DND-41 (cell line): ENCODE results near the gene CARD18.

Experiments
- EZH2 ChIP-seq: IDR thresholded peaks from 3 replicates; pipeline ENCODE4 v1.6.1; 2012; ENCODE audit warnings: borderline replicate concordance, low read depth, mild to moderate bottlenecking, moderate library complexity, low read length, inconsistent platforms; ENCODE audit not compliant: severe bottlenecking
- TF ChIP-seq, protein P1 (sequence below): IDR thresholded peaks from 2 replicates; pipeline ENCODE4 v1.5.1; 2012; ENCODE audit warnings: borderline replicate concordance, low read length, moderate library complexity, mild to moderate bottlenecking; ENCODE audit not compliant: poor library complexity, severe bottlenecking; ENCODE audit errors: extremely low read depth

DNA sequence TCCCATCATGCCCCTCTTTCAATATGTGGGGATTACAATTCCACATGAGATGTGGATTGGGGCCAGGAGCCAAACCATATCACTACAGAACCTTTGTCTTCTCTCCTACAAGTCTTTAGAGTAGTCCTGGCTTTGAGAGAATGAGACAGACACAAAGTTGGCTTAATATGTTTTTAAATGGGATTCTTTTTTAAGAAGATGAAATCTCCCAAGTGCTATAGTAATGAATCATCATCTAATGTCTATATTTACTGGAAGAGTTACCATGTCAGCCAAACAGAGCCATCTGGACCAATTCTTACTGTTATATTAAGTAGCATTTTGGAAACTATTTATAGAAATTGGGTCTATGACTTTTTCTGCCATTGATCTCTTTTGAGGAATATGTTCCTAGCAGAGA is 38.1 kb upstream of the CARD18 start:
- TF ChIP-seq, protein P1, sequence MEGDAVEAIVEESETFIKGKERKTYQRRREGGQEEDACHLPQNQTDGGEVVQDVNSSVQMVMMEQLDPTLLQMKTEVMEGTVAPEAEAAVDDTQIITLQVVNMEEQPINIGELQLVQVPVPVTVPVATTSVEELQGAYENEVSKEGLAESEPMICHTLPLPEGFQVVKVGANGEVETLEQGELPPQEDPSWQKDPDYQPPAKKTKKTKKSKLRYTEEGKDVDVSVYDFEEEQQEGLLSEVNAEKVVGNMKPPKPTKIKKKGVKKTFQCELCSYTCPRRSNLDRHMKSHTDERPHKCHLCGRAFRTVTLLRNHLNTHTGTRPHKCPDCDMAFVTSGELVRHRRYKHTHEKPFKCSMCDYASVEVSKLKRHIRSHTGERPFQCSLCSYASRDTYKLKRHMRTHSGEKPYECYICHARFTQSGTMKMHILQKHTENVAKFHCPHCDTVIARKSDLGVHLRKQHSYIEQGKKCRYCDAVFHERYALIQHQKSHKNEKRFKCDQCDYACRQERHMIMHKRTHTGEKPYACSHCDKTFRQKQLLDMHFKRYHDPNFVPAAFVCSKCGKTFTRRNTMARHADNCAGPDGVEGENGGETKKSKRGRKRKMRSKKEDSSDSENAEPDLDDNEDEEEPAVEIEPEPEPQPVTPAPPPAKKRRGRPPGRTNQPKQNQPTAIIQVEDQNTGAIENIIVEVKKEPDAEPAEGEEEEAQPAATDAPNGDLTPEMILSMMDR, result no peak
- TF ChIP-seq EZH2, result no peak
